ENCODE measurements around the gene APEX2. TPM values are rescaled to one million over a fixed set of nuclear protein-coding genes. Genes with fewer than 3 reads are reported as not detected.

The APEX2 gene
- total and polyA plus RNA-seq, 2 donors (not counting 3 experiments of a cell fraction or from before 2014, with no cell fraction given), result 26.6 to 54.1 TPM

DNA sequence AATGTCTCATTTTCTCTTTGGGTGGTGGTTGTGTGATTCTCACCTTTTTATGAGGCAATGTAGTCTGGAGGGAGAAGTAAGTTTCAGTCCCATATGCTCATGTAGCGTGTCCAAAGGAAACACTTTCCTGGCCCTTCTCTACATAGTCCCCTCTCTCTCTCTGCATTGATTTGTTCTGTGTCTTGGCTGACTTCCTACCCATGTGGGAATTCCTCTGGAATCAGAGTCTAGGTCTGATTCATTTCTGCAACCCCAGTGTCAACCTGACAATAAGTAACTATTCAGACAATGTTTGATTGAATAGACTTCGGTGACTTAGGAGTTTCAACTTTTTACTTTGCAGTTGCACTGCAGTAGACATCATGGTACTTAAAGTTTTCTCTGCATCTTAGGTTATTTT lies 33.3 kb downstream of the APEX2 start:
- dilution Hi-C loops (cut with MboI; ENCODE audit: extremely low pct_ligation_motif_present, low sequenced_read_pairs) (no loop called here), intact Hi-C loops (cut with micrococcal nuclease) (no loop called here)
- H4K20me1 ChIP-seq (replicated peaks; ENCODE audit: control insufficient read depth, extremely low read depth, insufficient read depth, low read length), result no peaks in the 10 kb centered on the region
- H2AFZ ChIP-seq (ENCODE audit: low read depth, low read length), result no peak overlapping the region
- CTCF ChIA-PET, result no interaction called here
- DNase-seq (ENCODE audit: low read depth, low spot score), result no peak
- H3K9me1 ChIP-seq (replicated peaks; ENCODE audit: control insufficient read depth, extremely low read depth, insufficient read depth, low read length), result no peaks in the 10 kb centered on the region
- no peak overlapping the region for H3K9ac ChIP-seq (replicated peaks; ENCODE audit: extremely low read depth, insufficient read depth, low read length)
- peaks cover 0 to 2% of the 10 kb centered on the region in 2 experiments for H3K27me3 ChIP-seq (ENCODE audit: control insufficient read depth in 2 of 2, insufficient read depth in 2 of 2, low read length in 2 of 2)
- H3K9me3 ChIP-seq (replicated peaks; ENCODE audit: control insufficient read depth, insufficient read depth, low read length), result no peaks in the 10 kb centered on the region
- no peaks in the 10 kb centered on the region for H3K36me3 ChIP-seq (ENCODE audit: control insufficient read depth in 2 of 2, extremely low read depth in 1 of 2, insufficient read depth in 2 of 2, low read length in 2 of 2)
- no peaks in the 10 kb centered on the region for H3K4me1 ChIP-seq (ENCODE audit: control insufficient read depth, extremely low read depth, insufficient read depth, low read length)
- no peak overlapping the region for H3K4me2 ChIP-seq (ENCODE audit: insufficient read depth, low read length)
- H3K4me3 ChIP-seq (replicated peaks in 1 of 3; ENCODE audit: insufficient read depth in 1 of 3, low read depth in 1 of 3, low read length in 3 of 3), result no peak overlapping the region
- H3K79me2 ChIP-seq (ENCODE audit: control insufficient read depth, insufficient read depth, low read length), result no peaks in the 10 kb centered on the region
- TF ChIP-seq GATA2 (IDR thresholded peaks at IDR 0.05; ENCODE audit: insufficient read depth, insufficient read length, low read depth, low read length) (no peak), JUN (IDR thresholded peaks at IDR 0.05; ENCODE audit: borderline replicate concordance, insufficient read depth, insufficient read length, low read depth) (no peak), POLR2AphosphoS5 (IDR thresholded peaks at IDR 0.05; ENCODE audit: insufficient read depth, low read depth, low read length) (no peak), EZH2 (IDR thresholded peaks at IDR 0.05; ENCODE audit: borderline replicate concordance, low read depth, low read length, severe bottlenecking) (no peak), MYC (IDR thresholded peaks at IDR 0.05; ENCODE audit: low read depth, low read length) (no peak), POLR2A (IDR thresholded peaks at IDR 0.05; ENCODE audit: low read depth, low read length) (no peak), FOS (IDR thresholded peaks at IDR 0.05; ENCODE audit: borderline replicate concordance, insufficient read depth, low read length) (no peak)
- TF ChIP-seq, protein P1, sequence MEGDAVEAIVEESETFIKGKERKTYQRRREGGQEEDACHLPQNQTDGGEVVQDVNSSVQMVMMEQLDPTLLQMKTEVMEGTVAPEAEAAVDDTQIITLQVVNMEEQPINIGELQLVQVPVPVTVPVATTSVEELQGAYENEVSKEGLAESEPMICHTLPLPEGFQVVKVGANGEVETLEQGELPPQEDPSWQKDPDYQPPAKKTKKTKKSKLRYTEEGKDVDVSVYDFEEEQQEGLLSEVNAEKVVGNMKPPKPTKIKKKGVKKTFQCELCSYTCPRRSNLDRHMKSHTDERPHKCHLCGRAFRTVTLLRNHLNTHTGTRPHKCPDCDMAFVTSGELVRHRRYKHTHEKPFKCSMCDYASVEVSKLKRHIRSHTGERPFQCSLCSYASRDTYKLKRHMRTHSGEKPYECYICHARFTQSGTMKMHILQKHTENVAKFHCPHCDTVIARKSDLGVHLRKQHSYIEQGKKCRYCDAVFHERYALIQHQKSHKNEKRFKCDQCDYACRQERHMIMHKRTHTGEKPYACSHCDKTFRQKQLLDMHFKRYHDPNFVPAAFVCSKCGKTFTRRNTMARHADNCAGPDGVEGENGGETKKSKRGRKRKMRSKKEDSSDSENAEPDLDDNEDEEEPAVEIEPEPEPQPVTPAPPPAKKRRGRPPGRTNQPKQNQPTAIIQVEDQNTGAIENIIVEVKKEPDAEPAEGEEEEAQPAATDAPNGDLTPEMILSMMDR (IDR thresholded peaks at IDR 0.05; ENCODE audit: extremely low read depth in 1 of 2, insufficient read depth in 1 of 2, low read depth in 1 of 2, low read length in 2 of 2), result no peak
- TF ChIP-seq, protein P2, sequence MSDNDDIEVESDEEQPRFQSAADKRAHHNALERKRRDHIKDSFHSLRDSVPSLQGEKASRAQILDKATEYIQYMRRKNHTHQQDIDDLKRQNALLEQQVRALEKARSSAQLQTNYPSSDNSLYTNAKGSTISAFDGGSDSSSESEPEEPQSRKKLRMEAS (IDR thresholded peaks at IDR 0.05; ENCODE audit: insufficient read depth, insufficient read length), result no peak
- H3K27ac ChIP-seq (ENCODE audit: insufficient read depth, low read depth, low read length), result no peak overlapping the region
- POLR2A ChIA-PET, result no interaction called here
- no TSS peak for BruUV-seq (replicated peaks)
- no peak for FAIRE-seq

Measured in endothelial cell of umbilical vein (primary cell).